HG02798 (cell line): ENCODE results near the gene CCT6B.
"Not testable (repeated sequence)": the region's sequence is repeated elsewhere in the genome, so short reads cannot be mapped to it uniquely, and the experiment has no call there.

ENCODE experiments used
- ATAC-seq: cut with Tn5 transposase; IDR thresholded peaks from one replicate; pipeline ENCODE4 v1.9.1; 2021; ENCODE audit warnings: mild to moderate bottlenecking; ENCODE audit not compliant: unreplicated experiment, poor library complexity

CCT6B gene

GRCh38 chr17:34980681-34981537 is 19.6 kb upstream of the CCT6B start:
- peak; percentile 88 for ATAC-seq

GRCh38 chr17:34980353-34980680 is 19.1 kb upstream of the CCT6B start, which contains the start of gene LIG3:
LIG3 (plus strand) TSS chr17:34980512; CDS start chr17:34983006, 2,494 bp downstream.
- peak; percentile 89 for ATAC-seq

- no peak for ATAC-seq
These were observed 18.5 kb upstream of the CCT6B start for GRCh38 chr17:34979650-34980352.

DNA sequence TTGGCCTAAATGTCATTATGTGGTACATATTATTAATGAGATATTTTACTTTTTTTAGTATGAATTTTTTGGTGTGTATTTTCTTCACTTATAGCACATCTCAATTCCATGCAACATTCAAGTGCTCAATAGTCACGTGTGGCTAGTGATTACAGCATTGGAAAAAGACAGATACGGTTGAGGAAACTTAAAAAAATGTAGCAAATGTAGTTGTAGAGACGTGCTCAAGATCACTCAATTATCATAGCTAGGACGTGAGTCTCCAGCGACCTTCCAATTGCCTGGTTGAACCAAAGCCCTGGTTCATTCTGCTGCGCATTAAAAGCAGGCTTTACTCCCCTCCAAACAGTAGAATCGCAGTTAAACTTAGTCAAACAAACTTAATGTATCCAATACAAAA is 17.9 kb upstream of the CCT6B start:
- no peak for ATAC-seq

GRCh38 chr17:34974794-34975785 is 13.8 kb upstream of the CCT6B start:
- no peak for ATAC-seq

GRCh38 chr17:34974179-34974578 is 12.9 kb upstream of the CCT6B start:
- ATAC-seq: no peak

GRCh38 chr17:34958438-34958837 is 2.8 kb downstream of the CCT6B start:
- no peak for ATAC-seq

GRCh38 chr17:34950780-34951179 is 10.5 kb downstream of the CCT6B start:
- not testable (repeated sequence) for ATAC-seq

- ATAC-seq: no peak
These were observed 31.0 kb downstream of the CCT6B start for GRCh38 chr17:34930283-34930682.

DNA sequence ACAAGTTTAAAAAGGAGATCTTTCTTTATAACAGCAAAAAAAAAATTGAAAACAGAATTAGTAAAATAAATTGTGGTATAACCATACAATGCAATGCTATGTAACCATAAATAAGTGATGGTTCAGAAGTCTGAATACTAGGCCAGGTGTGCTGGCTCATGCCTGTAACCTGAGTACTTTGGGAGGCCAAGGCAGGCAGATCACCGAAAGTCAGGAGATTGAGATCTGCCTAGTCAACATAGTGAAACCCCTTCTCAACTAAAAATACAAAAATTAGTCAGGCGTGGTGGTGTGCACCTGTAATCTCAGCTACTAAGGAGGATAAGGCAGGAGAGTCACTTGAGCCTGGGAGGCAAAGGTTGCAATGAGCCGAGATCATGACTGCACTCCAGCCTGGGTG is 34.6 kb downstream of the CCT6B start:
- no peak for ATAC-seq

DNA sequence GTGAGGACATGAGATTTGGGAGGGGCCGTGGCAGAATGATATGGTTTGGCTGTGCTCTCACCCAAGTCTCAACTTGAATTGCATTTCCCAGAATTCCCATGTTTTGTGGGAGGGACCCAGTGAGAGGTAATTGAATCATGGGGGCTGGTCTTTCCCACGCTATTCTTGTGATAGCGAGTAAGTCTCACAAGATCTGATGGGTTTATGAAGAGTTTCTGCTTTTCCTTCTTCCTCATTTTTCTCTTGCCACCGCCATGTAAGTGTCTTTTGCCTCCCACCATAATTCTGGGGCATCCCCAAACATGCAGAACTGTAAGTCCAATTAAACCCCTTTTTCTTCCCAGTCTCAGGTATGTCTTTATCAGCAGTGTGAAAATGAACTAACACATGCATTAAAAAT is 40.6 kb downstream of the CCT6B start:
- no peak for ATAC-seq

GRCh38 chr17:34917381-34917780 is 43.9 kb downstream of the CCT6B start:
- no peak for ATAC-seq

GRCh38 chr17:34916120-34916519 is 45.1 kb downstream of the CCT6B start:
- no peak for ATAC-seq

DNA sequence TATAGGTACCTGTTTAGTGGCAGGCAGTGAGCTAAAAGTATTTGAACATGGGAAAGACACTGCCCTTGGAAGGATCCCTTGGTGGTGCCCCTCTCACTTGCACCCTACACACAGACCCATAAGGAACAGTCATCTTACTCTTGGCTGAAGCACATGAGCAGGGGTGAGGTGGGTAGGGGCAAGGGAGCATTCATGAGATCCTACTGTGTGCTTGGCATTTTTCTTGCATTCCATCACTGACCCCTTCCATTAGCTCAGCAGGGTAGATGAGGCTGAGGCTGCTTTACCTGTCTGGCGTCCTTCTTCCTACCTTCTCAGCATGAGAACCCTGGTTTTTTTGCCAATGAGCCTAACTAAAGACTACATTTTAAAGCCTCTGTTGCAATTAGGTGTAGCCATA is 48.3 kb downstream of the CCT6B start:
- no peak for ATAC-seq

GRCh38 chr17:34909040-34909439 is 52.2 kb downstream of the CCT6B start:
- ATAC-seq: no peak

DNA sequence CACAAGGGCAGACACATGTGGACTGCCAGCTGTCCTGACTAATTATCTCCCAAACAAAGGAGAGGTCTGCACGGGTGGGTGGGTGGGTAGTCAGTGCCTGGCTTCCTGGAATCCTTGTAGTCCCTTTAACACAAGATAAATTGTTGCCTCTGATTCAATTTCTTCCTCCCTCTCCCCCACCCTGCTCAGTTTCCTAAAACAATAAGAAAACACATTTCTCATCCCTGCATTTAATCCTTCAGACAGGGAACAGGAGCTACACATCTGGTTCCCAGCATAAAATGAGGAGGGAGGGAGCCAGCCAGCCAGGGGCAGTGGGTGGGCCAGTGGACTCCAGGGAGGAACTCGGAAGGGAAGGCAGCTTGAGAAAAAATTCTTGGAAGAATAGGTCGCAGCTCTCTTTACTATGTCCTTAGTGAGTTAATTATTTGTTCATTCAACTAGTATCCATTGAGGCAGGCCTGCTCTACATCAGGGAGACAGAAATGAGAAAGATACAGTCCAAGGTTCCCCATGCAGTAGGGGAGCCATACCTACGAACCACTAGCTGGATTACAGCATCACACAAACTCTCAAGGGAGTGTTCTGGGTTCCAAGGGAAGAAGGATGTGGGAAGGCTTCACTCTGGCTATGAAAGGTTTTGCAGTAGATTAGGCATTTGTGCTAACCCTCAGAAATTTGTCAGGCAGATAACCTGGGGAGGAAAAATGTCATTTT is 58.3 kb downstream of the CCT6B start:
- ATAC-seq: no peak

- no peak for ATAC-seq
These were observed 61.5 kb downstream of the CCT6B start for GRCh38 chr17:34899643-34900291.

DNA sequence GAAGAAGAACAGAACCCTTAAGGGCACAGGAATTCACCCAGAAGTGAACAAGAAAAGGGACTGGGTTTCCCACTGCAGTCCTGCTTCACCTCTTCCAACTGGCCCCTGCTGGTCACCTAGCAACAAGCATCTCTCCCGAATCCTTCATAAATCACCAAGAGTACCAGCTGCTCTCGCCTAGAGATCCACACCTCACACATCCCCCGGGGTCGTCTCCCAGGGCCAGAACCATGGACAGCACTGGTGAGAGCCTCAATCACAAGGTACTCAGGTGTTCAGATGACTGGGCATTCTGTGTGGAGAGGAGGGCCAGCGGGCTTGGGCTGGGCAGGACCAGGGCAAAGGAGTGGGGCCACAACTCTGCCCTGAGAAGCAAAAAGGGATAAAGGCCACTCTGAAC is 65.9 kb downstream of the CCT6B start:
- no peak for ATAC-seq

DNA sequence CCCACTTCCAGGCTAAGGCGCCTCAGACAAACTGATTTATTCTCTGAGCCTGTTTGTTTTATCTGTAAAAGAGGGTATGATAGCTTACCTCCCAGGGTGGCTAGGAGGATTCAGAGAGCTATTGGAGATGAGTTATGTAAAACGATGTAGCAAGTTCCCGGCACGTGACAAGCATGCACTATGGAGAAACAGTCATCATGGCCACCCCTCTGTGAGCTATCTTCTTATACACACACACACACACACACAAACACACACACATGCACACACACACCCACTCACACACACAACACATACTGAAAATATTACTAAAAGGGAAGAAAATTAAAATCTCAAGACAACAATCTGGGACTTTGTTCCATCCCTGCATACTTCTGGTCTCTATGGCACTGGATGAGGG is 66.3 kb downstream of the CCT6B start:
- no peak for ATAC-seq
